NOMO-1 (cell line): Measurements from ENCODE around the gene KCNMA1.

Source experiments
- DNase-seq, 2 experiments: peaks; one replicate each; lab custom pipeline; 2025; ENCODE audit not compliant: unreplicated experiment in 2 of 2; lab: John Stamatoyannopoulos, UW

The KCNMA1 gene

GRCh38 chr10:77205135-77205534 is 432.5 kb downstream of the KCNMA1 start:
- DNase-seq, result no peak

GRCh38 chr10:77204171-77204570 is 433.4 kb downstream of the KCNMA1 start:
- DNase-seq, result no peak

GRCh38 chr10:77202857-77203256 is 434.8 kb downstream of the KCNMA1 start:
- no peak for DNase-seq

- DNase-seq, result no peak
These were observed 436.2 kb downstream of the KCNMA1 start for GRCh38 chr10:77201135-77202106.

GRCh38 chr10:77197544-77197943 is 440.1 kb downstream of the KCNMA1 start:
- DNase-seq, result no peak

- DNase-seq, result no peak
These were observed 441.0 kb downstream of the KCNMA1 start for GRCh38 chr10:77196614-77197013.

GRCh38 chr10:77195101-77195500 is 442.5 kb downstream of the KCNMA1 start:
- DNase-seq, result no peak

GRCh38 chr10:77193001-77193400 is 444.6 kb downstream of the KCNMA1 start:
- DNase-seq, result no peak

GRCh38 chr10:77192402-77192801 is 445.2 kb downstream of the KCNMA1 start:
- no peak for DNase-seq

GRCh38 chr10:77191324-77192049 is 446.1 kb downstream of the KCNMA1 start:
- DNase-seq, result no peak

GRCh38 chr10:77190291-77190690 is 447.3 kb downstream of the KCNMA1 start:
- peak in 1 of 2 experiments; percentile 3 for DNase-seq

- no peak for DNase-seq
These were observed 448.1 kb downstream of the KCNMA1 start for GRCh38 chr10:77189520-77189919.

- DNase-seq, result no peak
These were observed 448.5 kb downstream of the KCNMA1 start for GRCh38 chr10:77189075-77189474.

- no peak for DNase-seq
These were observed 449.1 kb downstream of the KCNMA1 start for GRCh38 chr10:77188521-77188920.

- DNase-seq, result no peak
These were observed 449.6 kb downstream of the KCNMA1 start for GRCh38 chr10:77188000-77188395.

GRCh38 chr10:77187376-77187999 is 450.1 kb downstream of the KCNMA1 start:
- DNase-seq, result no peak

GRCh38 chr10:77186936-77187335 is 450.7 kb downstream of the KCNMA1 start:
- no peak for DNase-seq

- no peak for DNase-seq
These were observed 451.9 kb downstream of the KCNMA1 start for GRCh38 chr10:77185696-77186095.

- no peak for DNase-seq
These were observed 454.8 kb downstream of the KCNMA1 start for GRCh38 chr10:77182803-77183202.

GRCh38 chr10:77180794-77181193 is 456.8 kb downstream of the KCNMA1 start:
- no peak for DNase-seq

- DNase-seq, result no peak
These were observed 457.5 kb downstream of the KCNMA1 start for GRCh38 chr10:77180104-77180503.
